Measurements from ENCODE around the gene HMGCL. TPM values are rescaled to one million over a fixed set of nuclear protein-coding genes. Genes with fewer than 3 reads are reported as not detected.

Gene HMGCL
- total RNA-seq, 1 experiment from 2014 or later: 30.8 TPM

GRCh38 chr1:23756676-23757075, 68.6 kb downstream of the HMGCL start:
- Histone ChIP-seq H3K27ac (ENCODE audit: low read length) (no peak overlapping the region), H3K36me3 (ENCODE audit: control insufficient read depth, insufficient read depth, low read length) (peaks cover 41% of the 10 kb centered on the region), H3K9me3 (ENCODE audit: control insufficient read depth, insufficient read depth, low read depth, low read length) (no peaks in the 10 kb centered on the region), H3K27me3 (ENCODE audit: control insufficient read depth, insufficient read depth, low read length) (no peaks in the 10 kb centered on the region), H3K4me1 (ENCODE audit: control insufficient read depth, insufficient read depth, low read length) (no peaks in the 10 kb centered on the region), H3K4me3 (ENCODE audit: low read depth in 2 of 2, low read length in 2 of 2) (no peak overlapping the region)
- in situ Hi-C loops (cut with HindIII; ENCODE audit: low pct_unique_long_range_greater_than_20kb, low sequenced_read_pairs) (no loop called here), intact Hi-C loops (cut with micrococcal nuclease; ENCODE audit: unreplicated experiment) (no loop called here)
- POLR2A ChIA-PET: no interaction called here
- DNase-seq (ENCODE audit: low read depth, low spot score) (no peak), ATAC-seq (peak; percentile 58)
- no TSS peak for BruUV-seq (replicated peaks)
- CTCF ChIA-PET: interaction anchor here (0.6 kb wide), 1 partner anchor 13 kb away, joined by 4 read pairs; no protein-coding TSS in a partner anchor
- TF ChIP-seq, protein P1, sequence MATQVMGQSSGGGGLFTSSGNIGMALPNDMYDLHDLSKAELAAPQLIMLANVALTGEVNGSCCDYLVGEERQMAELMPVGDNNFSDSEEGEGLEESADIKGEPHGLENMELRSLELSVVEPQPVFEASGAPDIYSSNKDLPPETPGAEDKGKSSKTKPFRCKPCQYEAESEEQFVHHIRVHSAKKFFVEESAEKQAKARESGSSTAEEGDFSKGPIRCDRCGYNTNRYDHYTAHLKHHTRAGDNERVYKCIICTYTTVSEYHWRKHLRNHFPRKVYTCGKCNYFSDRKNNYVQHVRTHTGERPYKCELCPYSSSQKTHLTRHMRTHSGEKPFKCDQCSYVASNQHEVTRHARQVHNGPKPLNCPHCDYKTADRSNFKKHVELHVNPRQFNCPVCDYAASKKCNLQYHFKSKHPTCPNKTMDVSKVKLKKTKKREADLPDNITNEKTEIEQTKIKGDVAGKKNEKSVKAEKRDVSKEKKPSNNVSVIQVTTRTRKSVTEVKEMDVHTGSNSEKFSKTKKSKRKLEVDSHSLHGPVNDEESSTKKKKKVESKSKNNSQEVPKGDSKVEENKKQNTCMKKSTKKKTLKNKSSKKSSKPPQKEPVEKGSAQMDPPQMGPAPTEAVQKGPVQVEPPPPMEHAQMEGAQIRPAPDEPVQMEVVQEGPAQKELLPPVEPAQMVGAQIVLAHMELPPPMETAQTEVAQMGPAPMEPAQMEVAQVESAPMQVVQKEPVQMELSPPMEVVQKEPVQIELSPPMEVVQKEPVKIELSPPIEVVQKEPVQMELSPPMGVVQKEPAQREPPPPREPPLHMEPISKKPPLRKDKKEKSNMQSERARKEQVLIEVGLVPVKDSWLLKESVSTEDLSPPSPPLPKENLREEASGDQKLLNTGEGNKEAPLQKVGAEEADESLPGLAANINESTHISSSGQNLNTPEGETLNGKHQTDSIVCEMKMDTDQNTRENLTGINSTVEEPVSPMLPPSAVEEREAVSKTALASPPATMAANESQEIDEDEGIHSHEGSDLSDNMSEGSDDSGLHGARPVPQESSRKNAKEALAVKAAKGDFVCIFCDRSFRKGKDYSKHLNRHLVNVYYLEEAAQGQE (IDR thresholded peaks at IDR 0.05; ENCODE audit: insufficient read depth in 1 of 2, low read depth in 2 of 2, low read length in 1 of 2): no peak
- TF ChIP-seq, protein P2, sequence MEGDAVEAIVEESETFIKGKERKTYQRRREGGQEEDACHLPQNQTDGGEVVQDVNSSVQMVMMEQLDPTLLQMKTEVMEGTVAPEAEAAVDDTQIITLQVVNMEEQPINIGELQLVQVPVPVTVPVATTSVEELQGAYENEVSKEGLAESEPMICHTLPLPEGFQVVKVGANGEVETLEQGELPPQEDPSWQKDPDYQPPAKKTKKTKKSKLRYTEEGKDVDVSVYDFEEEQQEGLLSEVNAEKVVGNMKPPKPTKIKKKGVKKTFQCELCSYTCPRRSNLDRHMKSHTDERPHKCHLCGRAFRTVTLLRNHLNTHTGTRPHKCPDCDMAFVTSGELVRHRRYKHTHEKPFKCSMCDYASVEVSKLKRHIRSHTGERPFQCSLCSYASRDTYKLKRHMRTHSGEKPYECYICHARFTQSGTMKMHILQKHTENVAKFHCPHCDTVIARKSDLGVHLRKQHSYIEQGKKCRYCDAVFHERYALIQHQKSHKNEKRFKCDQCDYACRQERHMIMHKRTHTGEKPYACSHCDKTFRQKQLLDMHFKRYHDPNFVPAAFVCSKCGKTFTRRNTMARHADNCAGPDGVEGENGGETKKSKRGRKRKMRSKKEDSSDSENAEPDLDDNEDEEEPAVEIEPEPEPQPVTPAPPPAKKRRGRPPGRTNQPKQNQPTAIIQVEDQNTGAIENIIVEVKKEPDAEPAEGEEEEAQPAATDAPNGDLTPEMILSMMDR (IDR thresholded peaks at IDR 0.05): no peak
- TF ChIP-seq POLR2AphosphoS5 (IDR thresholded peaks at IDR 0.05; ENCODE audit: low read depth, low read length) (no peak), SIN3A (IDR thresholded peaks at IDR 0.05; ENCODE audit: borderline replicate concordance, insufficient read depth, low read depth, low read length) (no peak), TCF7L2 (IDR thresholded peaks at IDR 0.05; ENCODE audit: low read depth, low read length) (no peak)

- ATAC-seq: no peak
- H3K9me3 ChIP-seq (ENCODE audit: control insufficient read depth, insufficient read depth, low read depth, low read length): no peaks in the 10 kb centered on the region
- BruUV-seq (replicated peaks): no TSS peak
- ChIA-PET CTCF (no interaction called here), POLR2A (no interaction called here)
- no peak overlapping the region for H3K27ac ChIP-seq (ENCODE audit: low read length)
- no peaks in the 10 kb centered on the region for H3K4me1 ChIP-seq (ENCODE audit: control insufficient read depth, insufficient read depth, low read length)
- no peak overlapping the region for H3K4me3 ChIP-seq (ENCODE audit: low read depth in 2 of 2, low read length in 2 of 2)
- no peak for DNase-seq (ENCODE audit: low read depth, low spot score)
- TF ChIP-seq POLR2AphosphoS5 (IDR thresholded peaks at IDR 0.05; ENCODE audit: low read depth, low read length): no peak
- no peak for TF ChIP-seq SIN3A (IDR thresholded peaks at IDR 0.05; ENCODE audit: borderline replicate concordance, insufficient read depth, low read depth, low read length)
- TF ChIP-seq, protein P1 (IDR thresholded peaks at IDR 0.05; ENCODE audit: insufficient read depth in 1 of 2, low read depth in 2 of 2, low read length in 1 of 2): no peak
- TF ChIP-seq, protein P2 (IDR thresholded peaks at IDR 0.05): no peak
- no peak for TF ChIP-seq TCF7L2 (IDR thresholded peaks at IDR 0.05; ENCODE audit: low read depth, low read length)
- in situ Hi-C loops (cut with HindIII; ENCODE audit: low pct_unique_long_range_greater_than_20kb, low sequenced_read_pairs) (no loop called here), intact Hi-C loops (cut with micrococcal nuclease; ENCODE audit: unreplicated experiment) (no loop called here)
- peaks cover 44% of the 10 kb centered on the region for H3K36me3 ChIP-seq (ENCODE audit: control insufficient read depth, insufficient read depth, low read length)
- no peaks in the 10 kb centered on the region for H3K27me3 ChIP-seq (ENCODE audit: control insufficient read depth, insufficient read depth, low read length)
Observed at GRCh38 chr1:23752909-23753308, 72.3 kb downstream of the HMGCL start.

Other genes with a start within 250 kb of the HMGCL start
- gene RPL11, start 133.6 kb downstream of the HMGCL start, total RNA-seq (2021; ENCODE audit: unreplicated experiment): 865 TPM
- gene ELOA, start 82.0 kb downstream of the HMGCL start, total RNA-seq (2021; ENCODE audit: unreplicated experiment): 58.5 TPM
- 48.9 TPM for gene PITHD1, start 47.0 kb downstream of the HMGCL start, total RNA-seq (2021; ENCODE audit: unreplicated experiment)
- gene LYPLA2, start 34.3 kb downstream of the HMGCL start, total RNA-seq (2021; ENCODE audit: unreplicated experiment): 82.9 TPM
- gene GALE, start 24.7 kb downstream of the HMGCL start, total RNA-seq (2021; ENCODE audit: unreplicated experiment): 114 TPM
- gene FUCA1, start 42.9 kb upstream of the HMGCL start, total RNA-seq (2021; ENCODE audit: unreplicated experiment): 14.3 TPM
- not detected for gene CNR2, start 87.9 kb upstream of the HMGCL start, total RNA-seq (2021; ENCODE audit: unreplicated experiment)
- 97.4 TPM for gene PNRC2, start 134.4 kb upstream of the HMGCL start, total RNA-seq (2021; ENCODE audit: unreplicated experiment)
- 137 TPM for gene SRSF10, start 154.9 kb upstream of the HMGCL start, total RNA-seq (2021; ENCODE audit: unreplicated experiment)